HepG2 (cell line): ENCODE measurements around the gene MEF2B. TPM values are rescaled to one million over a fixed set of nuclear protein-coding genes. Genes with fewer than 3 reads are reported as not detected.
A peak's percentile ranks its signal among the peaks of the same experiment; 100 is the strongest.

ENCODE experiments used
- ATF7 ChIP-seq, 2 experiments: fragments of 450-650 bp in 1 of 2; sonication (generic) in 1 of 2; formaldehyde crosslinking in 1 of 2; IDR thresholded peaks; 2 replicates each; pipeline versions ENCODE4 v1.4.0 to v1.6.1; 2016 to 2020; ENCODE audit warnings: antibody characterized with exemption in 1 of 2, mild to moderate bottlenecking in 1 of 2, missing genetic modification reagents in 1 of 2
- CEBPG ChIP-seq: IDR thresholded peaks from 2 replicates; pipeline ENCODE4 v1.6.1; 2016
- CREB1 ChIP-seq, 2 experiments: fragments of 450-650 bp in 1 of 2; IDR thresholded peaks; 2 replicates each; pipeline ENCODE4 v1.6.1; 2016 to 2017; ENCODE audit warnings: control low read depth in 1 of 2, mild to moderate bottlenecking in 1 of 2, missing compliant biosample characterization in 1 of 2, missing genetic modification characterization in 1 of 2
- CREBL2 ChIP-seq: sonication (generic); formaldehyde crosslinking; IDR thresholded peaks from 2 replicates; pipeline ENCODE4 v1.8.1; 2023; ENCODE audit warnings: missing genetic modification reagents, mild to moderate bottlenecking, borderline replicate concordance
- GZF1 ChIP-seq: sonication (generic); formaldehyde crosslinking; IDR thresholded peaks from 2 replicates; pipeline ENCODE4 v1.5.1; 2020; ENCODE audit warnings: mild to moderate bottlenecking, missing genetic modification reagents
- KLF9 ChIP-seq: IDR thresholded peaks from 2 replicates; pipeline ENCODE4 v1.6.1; 2016; ENCODE audit warnings: low read depth
- NONO ChIP-seq, 2 experiments: fragments of 450-650 bp in 1 of 2; sonication (generic) in 1 of 2; formaldehyde crosslinking in 1 of 2; IDR thresholded peaks in 1 of 2; conservative IDR thresholded peaks in 1 of 2; 2 replicates each; pipeline versions ENCODE4 v1.6.1 to v1.8.0; 2017 to 2022; ENCODE audit warnings: mild to moderate bottlenecking in 1 of 2, missing genetic modification reagents in 1 of 2, moderate library complexity in 1 of 2
- PPARG ChIP-seq: conservative IDR thresholded peaks from 2 replicates; pipeline ENCODE4 v1.6.1; 2016; ENCODE audit warnings: missing biosample characterization, missing genetic modification reagents
- RFXANK ChIP-seq: IDR thresholded peaks from 2 replicates; pipeline ENCODE4 v1.6.1; 2016
- SMC3 ChIP-seq: IDR thresholded peaks from 2 replicates; pipeline ENCODE4 v1.6.1; 2011; ENCODE audit warnings: low read length, improper control_type of control experiment
- XBP1 ChIP-seq: sonication (generic); formaldehyde crosslinking; IDR thresholded peaks from 2 replicates; pipeline ENCODE4 v1.5.0; 2020; ENCODE audit warnings: missing genetic modification reagents
- ZBTB4 ChIP-seq: sonication (generic); formaldehyde crosslinking; IDR thresholded peaks from 2 replicates; pipeline ENCODE4 v1.4.0; 2020; ENCODE audit warnings: missing genetic modification reagents, mild to moderate bottlenecking, borderline replicate concordance
- ZFX ChIP-seq: sonication (generic); formaldehyde crosslinking; IDR thresholded peaks from 2 replicates; pipeline ENCODE4 v1.4.0; 2020; ENCODE audit warnings: mild to moderate bottlenecking, low read depth, missing genetic modification reagents, moderate library complexity
- ZNF160 ChIP-seq: sonication (generic); formaldehyde crosslinking; IDR thresholded peaks from 2 replicates; pipeline ENCODE4 v1.8.0; 2022; ENCODE audit warnings: mild to moderate bottlenecking, inconsistent platforms, missing genetic modification reagents
- ZNF781 ChIP-seq: sonication (generic); formaldehyde crosslinking; IDR thresholded peaks from 2 replicates; pipeline ENCODE4 v1.5.1; 2020; ENCODE audit warnings: borderline replicate concordance, mild to moderate bottlenecking, missing genetic modification reagents; ENCODE audit errors: not compliant biosample characterization
- polyA plus RNA-seq, 8 experiments: library from polyadenylated mRNA; depleted of rRNA in 3 of 8; stranded (reverse) in 7 of 8; unstranded in 1 of 8; fragments of >200 nt; fragmentation: Illumina TruSeq in 4 of 8; extraction: Trizol in 4 of 8; gene quantifications; 2 replicates each; pipeline versions ENCODE4 v1.2.1 to v1.2.3, GENCODE V29; 2011 to 2016; ENCODE audit warnings: low read depth in 4 of 8, missing spikeins in 1 of 8, mixed read lengths in 1 of 8; ENCODE audit not compliant: insufficient read depth in 1 of 8
- total RNA-seq, 5 experiments: library from RNA; depleted of rRNA; stranded (reverse); fragments of >200 nt; fragmentation: Illumina TruSeq; extraction: Trizol; gene quantifications; 2 replicates each; pipeline ENCODE4 v1.2.3, GENCODE V29; 2016; ENCODE audit warnings: low read depth in 1 of 5
- TF ChIP-seq, protein P1 (sequence below): IDR thresholded peaks from 2 replicates; pipeline ENCODE4 v1.6.1; 2016; ENCODE audit warnings: control low read depth
- TF ChIP-seq, protein P2 (sequence below): sonication (generic); formaldehyde crosslinking; IDR thresholded peaks from 2 replicates; pipeline ENCODE4 v1.8.0; 2022; ENCODE audit warnings: missing genetic modification reagents, mild to moderate bottlenecking, borderline replicate concordance
- TF ChIP-seq, protein P3 (sequence below): sonication (generic); formaldehyde crosslinking; IDR thresholded peaks from 2 replicates; pipeline ENCODE4 v1.8.1; 2023; ENCODE audit warnings: mild to moderate bottlenecking, missing genetic modification reagents
- TF ChIP-seq, protein P4 (sequence below): sonication (generic); formaldehyde crosslinking; IDR thresholded peaks from 2 replicates; pipeline ENCODE4 v1.8.1; 2023; ENCODE audit warnings: mild to moderate bottlenecking, moderate library complexity, missing genetic modification reagents

MEF2B gene
- total and polyA plus RNA-seq, 2 of the 13 experiments (the other 11 are each of a cell fraction or from before 2014, with no cell fraction given): 1.2 to 1.7 TPM

- TF ChIP-seq, protein P1, sequence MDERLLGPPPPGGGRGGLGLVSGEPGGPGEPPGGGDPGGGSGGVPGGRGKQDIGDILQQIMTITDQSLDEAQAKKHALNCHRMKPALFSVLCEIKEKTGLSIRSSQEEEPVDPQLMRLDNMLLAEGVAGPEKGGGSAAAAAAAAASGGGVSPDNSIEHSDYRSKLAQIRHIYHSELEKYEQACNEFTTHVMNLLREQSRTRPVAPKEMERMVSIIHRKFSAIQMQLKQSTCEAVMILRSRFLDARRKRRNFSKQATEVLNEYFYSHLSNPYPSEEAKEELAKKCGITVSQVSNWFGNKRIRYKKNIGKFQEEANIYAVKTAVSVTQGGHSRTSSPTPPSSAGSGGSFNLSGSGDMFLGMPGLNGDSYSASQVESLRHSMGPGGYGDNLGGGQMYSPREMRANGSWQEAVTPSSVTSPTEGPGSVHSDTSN (CRISPR knock-in tag): no peak
- no peak for TF ChIP-seq SMC3
- no peak for TF ChIP-seq RFXANK (CRISPR knock-in tag)
- TF ChIP-seq, protein P2, sequence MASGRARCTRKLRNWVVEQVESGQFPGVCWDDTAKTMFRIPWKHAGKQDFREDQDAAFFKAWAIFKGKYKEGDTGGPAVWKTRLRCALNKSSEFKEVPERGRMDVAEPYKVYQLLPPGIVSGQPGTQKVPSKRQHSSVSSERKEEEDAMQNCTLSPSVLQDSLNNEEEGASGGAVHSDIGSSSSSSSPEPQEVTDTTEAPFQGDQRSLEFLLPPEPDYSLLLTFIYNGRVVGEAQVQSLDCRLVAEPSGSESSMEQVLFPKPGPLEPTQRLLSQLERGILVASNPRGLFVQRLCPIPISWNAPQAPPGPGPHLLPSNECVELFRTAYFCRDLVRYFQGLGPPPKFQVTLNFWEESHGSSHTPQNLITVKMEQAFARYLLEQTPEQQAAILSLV: peak; percentile 86; the same call in 1 of the 2 replicates
- no peak for TF ChIP-seq KLF9 (CRISPR knock-in tag)
- no peak for TF ChIP-seq CREB1 (IDR thresholded peaks at IDR 0.05)
- peak; percentile 47; the same call in 1 of the 2 replicates for TF ChIP-seq CREB1 (CRISPR knock-in tag; IDR thresholded peaks at IDR 0.05)
- TF ChIP-seq PPARG (CRISPR knock-in tag): no peak; the same call in 1 of the 2 replicates
- TF ChIP-seq CEBPG: peak; percentile 35; the same call in 1 of the 2 replicates
- TF ChIP-seq, protein P3, sequence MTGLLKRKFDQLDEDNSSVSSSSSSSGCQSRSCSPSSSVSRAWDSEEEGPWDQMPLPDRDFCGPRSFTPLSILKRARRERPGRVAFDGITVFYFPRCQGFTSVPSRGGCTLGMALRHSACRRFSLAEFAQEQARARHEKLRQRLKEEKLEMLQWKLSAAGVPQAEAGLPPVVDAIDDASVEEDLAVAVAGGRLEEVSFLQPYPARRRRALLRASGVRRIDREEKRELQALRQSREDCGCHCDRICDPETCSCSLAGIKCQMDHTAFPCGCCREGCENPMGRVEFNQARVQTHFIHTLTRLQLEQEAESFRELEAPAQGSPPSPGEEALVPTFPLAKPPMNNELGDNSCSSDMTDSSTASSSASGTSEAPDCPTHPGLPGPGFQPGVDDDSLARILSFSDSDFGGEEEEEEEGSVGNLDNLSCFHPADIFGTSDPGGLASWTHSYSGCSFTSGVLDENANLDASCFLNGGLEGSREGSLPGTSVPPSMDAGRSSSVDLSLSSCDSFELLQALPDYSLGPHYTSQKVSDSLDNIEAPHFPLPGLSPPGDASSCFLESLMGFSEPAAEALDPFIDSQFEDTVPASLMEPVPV: no peak; the same call in 1 of the 2 replicates
- peak; percentile 77 for TF ChIP-seq ZFX (CRISPR knock-in tag)
- no peak for TF ChIP-seq XBP1 (CRISPR knock-in tag)
- no peak for TF ChIP-seq ZNF781 (CRISPR knock-in tag)
- no peak; the same call in 1 of the 2 replicates for TF ChIP-seq ZNF160
- no peak for TF ChIP-seq CREBL2 (CRISPR knock-in tag)
- no peak for TF ChIP-seq NONO (IDR thresholded peaks at IDR 0.05)
- peak; percentile 80 for TF ChIP-seq NONO (CRISPR knock-in tag; conservative IDR thresholded peaks at IDR 0.05)
- no peak for TF ChIP-seq ATF7 (IDR thresholded peaks at IDR 0.05)
- no peak; the same call in 1 of the 2 replicates for TF ChIP-seq ATF7 (CRISPR knock-in tag; IDR thresholded peaks at IDR 0.05)
- TF ChIP-seq, protein P4, sequence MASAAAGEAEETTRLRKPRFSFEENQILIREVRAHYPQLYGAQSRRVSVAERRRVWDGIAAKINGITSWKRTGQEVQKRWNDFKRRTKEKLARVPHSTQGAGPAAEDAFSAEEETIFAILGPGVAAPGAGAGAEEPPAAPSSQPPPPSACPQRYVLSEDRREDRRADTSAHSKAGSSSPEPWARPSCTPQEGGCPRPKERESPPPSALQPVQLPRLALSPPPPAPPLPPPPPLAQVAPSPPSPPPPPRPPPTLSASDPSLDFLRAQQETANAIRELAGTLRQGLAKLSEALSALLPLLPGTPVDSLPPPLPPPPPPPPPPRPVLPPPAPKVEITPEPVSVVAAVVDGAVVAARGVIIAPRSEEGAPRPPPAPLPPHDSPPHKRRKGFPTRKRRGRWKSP (CRISPR knock-in tag): 0 out of 2 replicates have a peak, but pooled peaks have one; percentile 40
- TF ChIP-seq ZBTB4 (CRISPR knock-in tag): no peak; the same call in 1 of the 2 replicates
- no peak; the same call in 1 of the 2 replicates for TF ChIP-seq GZF1 (CRISPR knock-in tag)
Observed at GRCh38 chr19:19192078-19192882, 22.2 kb upstream of the MEF2B start, which contains the start of the genes BORCS8 and RFXANK (continued).
